Measurements from ENCODE around the gene ST14. TPM values are rescaled to one million over a fixed set of nuclear protein-coding genes. Genes with fewer than 3 reads are reported as not detected.

ST14 gene
- total RNA-seq, 1 experiment from 2014 or later = 141 TPM

- TF ChIP-seq, protein P1, sequence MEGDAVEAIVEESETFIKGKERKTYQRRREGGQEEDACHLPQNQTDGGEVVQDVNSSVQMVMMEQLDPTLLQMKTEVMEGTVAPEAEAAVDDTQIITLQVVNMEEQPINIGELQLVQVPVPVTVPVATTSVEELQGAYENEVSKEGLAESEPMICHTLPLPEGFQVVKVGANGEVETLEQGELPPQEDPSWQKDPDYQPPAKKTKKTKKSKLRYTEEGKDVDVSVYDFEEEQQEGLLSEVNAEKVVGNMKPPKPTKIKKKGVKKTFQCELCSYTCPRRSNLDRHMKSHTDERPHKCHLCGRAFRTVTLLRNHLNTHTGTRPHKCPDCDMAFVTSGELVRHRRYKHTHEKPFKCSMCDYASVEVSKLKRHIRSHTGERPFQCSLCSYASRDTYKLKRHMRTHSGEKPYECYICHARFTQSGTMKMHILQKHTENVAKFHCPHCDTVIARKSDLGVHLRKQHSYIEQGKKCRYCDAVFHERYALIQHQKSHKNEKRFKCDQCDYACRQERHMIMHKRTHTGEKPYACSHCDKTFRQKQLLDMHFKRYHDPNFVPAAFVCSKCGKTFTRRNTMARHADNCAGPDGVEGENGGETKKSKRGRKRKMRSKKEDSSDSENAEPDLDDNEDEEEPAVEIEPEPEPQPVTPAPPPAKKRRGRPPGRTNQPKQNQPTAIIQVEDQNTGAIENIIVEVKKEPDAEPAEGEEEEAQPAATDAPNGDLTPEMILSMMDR (conservative IDR thresholded peaks at IDR 0.05) = no peak
- no peak for TF ChIP-seq EZH2 (IDR thresholded peaks at IDR 0.05; ENCODE audit: low read depth)
- BruUV-seq (replicated peaks) = no TSS peak
- Histone ChIP-seq H3K27ac (peak overlapping the region; percentile 63), H3K36me3 (ENCODE audit: low read depth) (no peaks in the 10 kb centered on the region), H3K4me1 (replicated peaks; ENCODE audit: insufficient read depth) (peaks cover 28% of the 10 kb centered on the region), H3K79me2 (ENCODE audit: low read depth) (peaks cover 15% of the 10 kb centered on the region), H3K9me3 (ENCODE audit: insufficient read depth, low read depth) (no peaks in the 10 kb centered on the region), H3F3A (ENCODE audit: insufficient read depth, low read depth) (peaks cover 13% of the 10 kb centered on the region; the same call in 1 of the 2 replicates), H3K27me3 (ENCODE audit: insufficient read depth, low read depth) (no peaks in the 10 kb centered on the region), H3K4me3 (no peak overlapping the region), H2AFZ (peak overlapping the region; percentile 53; the same call in 1 of the 2 replicates), H3K9me2 (ENCODE audit: insufficient read depth) (no peaks in the 10 kb centered on the region), H3K4me2 (peak overlapping the region; percentile 54), H4K20me1 (ENCODE audit: insufficient read depth) (peaks cover 11% of the 10 kb centered on the region)
- peak; percentile 53 to 75 for DNase-seq
- ChIA-PET POLR2A (ENCODE audit: unreplicated experiment) (interaction anchor here (0.7 kb wide), 1 partner anchor 745 kb away, joined by 4 read pairs; no protein-coding TSS in a partner anchor), CTCF (no interaction called here)
- intact Hi-C loops (cut with micrococcal nuclease; ENCODE audit: unreplicated experiment) = no loop called here
Observed at GRCh38 chr11:130156108-130157022, 3.2 kb upstream of the ST14 start.

GRCh38 chr11:130157101-130157500, 2.5 kb upstream of the ST14 start:
- Histone ChIP-seq H3K9me3 (ENCODE audit: insufficient read depth, low read depth) (no peaks in the 10 kb centered on the region), H3K4me2 (peak overlapping the region; percentile 54), H3F3A (ENCODE audit: insufficient read depth, low read depth) (peaks cover 13% of the 10 kb centered on the region; the same call in 1 of the 2 replicates), H2AFZ (no peak overlapping the region), H4K20me1 (ENCODE audit: insufficient read depth) (peaks cover 18% of the 10 kb centered on the region), H3K27ac (peak overlapping the region; percentile 63; the same call in 1 of the 2 replicates), H3K79me2 (ENCODE audit: low read depth) (peaks cover 23% of the 10 kb centered on the region), H3K9me2 (ENCODE audit: insufficient read depth) (no peaks in the 10 kb centered on the region), H3K4me3 (no peak overlapping the region), H3K27me3 (ENCODE audit: insufficient read depth, low read depth) (no peaks in the 10 kb centered on the region), H3K36me3 (ENCODE audit: low read depth) (0 out of 2 replicates have a peak, but pooled peaks cover under 1% of the 10 kb centered on the region), H3K4me1 (replicated peaks; ENCODE audit: insufficient read depth) (peaks cover 36% of the 10 kb centered on the region)
- TF ChIP-seq, protein P1 (conservative IDR thresholded peaks at IDR 0.05) = no peak
- TF ChIP-seq EZH2 (IDR thresholded peaks at IDR 0.05; ENCODE audit: low read depth) = no peak
- intact Hi-C loops (cut with micrococcal nuclease; ENCODE audit: unreplicated experiment) = no loop called here
- BruUV-seq (replicated peaks) = no TSS peak
- ChIA-PET CTCF (no interaction called here), POLR2A (ENCODE audit: unreplicated experiment) (no interaction called here)
- no peak for DNase-seq

DNA sequence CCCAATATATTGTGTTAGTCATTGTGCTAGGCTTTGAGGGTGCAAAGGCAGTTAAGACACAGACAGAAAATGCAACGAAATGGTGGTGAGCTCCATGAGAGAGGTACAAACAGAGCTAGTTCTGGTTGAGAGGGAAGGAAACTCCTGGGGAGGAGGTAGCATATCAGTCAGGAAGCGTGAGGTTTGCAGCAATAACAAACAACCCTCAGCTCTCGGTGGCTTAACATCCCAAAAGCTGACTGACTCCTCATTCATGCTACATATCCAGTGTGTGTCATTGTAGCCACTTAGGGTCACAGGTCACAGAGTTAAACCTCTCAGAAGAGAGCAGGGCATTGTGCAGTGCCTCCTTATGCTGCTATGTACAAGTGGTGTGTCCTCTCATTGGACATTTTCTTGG, 1.7 kb upstream of the ST14 start:
- Histone ChIP-seq H3F3A (ENCODE audit: insufficient read depth, low read depth) (peaks cover 13% of the 10 kb centered on the region; the same call in 1 of the 2 replicates), H3K9me3 (ENCODE audit: insufficient read depth, low read depth) (no peaks in the 10 kb centered on the region), H4K20me1 (ENCODE audit: insufficient read depth) (peaks cover 23% of the 10 kb centered on the region), H3K4me1 (replicated peaks; ENCODE audit: insufficient read depth) (peaks cover 43% of the 10 kb centered on the region), H2AFZ (no peak overlapping the region), H3K4me2 (no peak overlapping the region), H3K79me2 (ENCODE audit: low read depth) (peaks cover 30% of the 10 kb centered on the region), H3K4me3 (no peak overlapping the region), H3K9me2 (ENCODE audit: insufficient read depth) (no peaks in the 10 kb centered on the region), H3K27ac (no peak overlapping the region), H3K27me3 (ENCODE audit: insufficient read depth, low read depth) (no peaks in the 10 kb centered on the region), H3K36me3 (ENCODE audit: low read depth) (0 out of 2 replicates have a peak, but pooled peaks cover 4% of the 10 kb centered on the region)
- ChIA-PET POLR2A (ENCODE audit: unreplicated experiment) (interaction anchor here (0.5 to 1.0 kb wide), 2 partner anchors 185 to 317 kb away, joined by 3 to 5 read pairs; no protein-coding TSS in a partner anchor), CTCF (interaction anchor here (0.5 to 0.6 kb wide), 2 partner anchors 77 to 175 kb away, joined by 4 to 10 read pairs; no protein-coding TSS in a partner anchor)
- no peak for DNase-seq
- TF ChIP-seq, protein P1 (conservative IDR thresholded peaks at IDR 0.05) = no peak
- no peak for TF ChIP-seq EZH2 (IDR thresholded peaks at IDR 0.05; ENCODE audit: low read depth)
- no TSS peak for BruUV-seq (replicated peaks)
- intact Hi-C loops (cut with micrococcal nuclease; ENCODE audit: unreplicated experiment) = no loop called here
